ENCODE measurements around the gene WDR86. TPM values are rescaled to one million over a fixed set of nuclear protein-coding genes. Genes with fewer than 3 reads are reported as not detected.

Gene WDR86
- total and polyA plus RNA-seq, 2 donors: 4.2 to 6.8 TPM

GRCh38 chr7:151436446-151437158, 26.8 kb upstream of the WDR86 start:
- DNase-seq (ENCODE audit: extremely low spot score): no peak
- WGBS: 45% methylated on average over 9 of the region's 9 CpGs
- H3K4me3 ChIP-seq (ENCODE audit: low read depth, low read length): no peak overlapping the region
- no peak overlapping the region for H3K27ac ChIP-seq (ENCODE audit: low read depth)
- H3K4me1 ChIP-seq (ENCODE audit: insufficient read depth): no peaks in the 10 kb centered on the region
- H3K36me3 ChIP-seq (ENCODE audit: insufficient read depth): no peaks in the 10 kb centered on the region

DNA sequence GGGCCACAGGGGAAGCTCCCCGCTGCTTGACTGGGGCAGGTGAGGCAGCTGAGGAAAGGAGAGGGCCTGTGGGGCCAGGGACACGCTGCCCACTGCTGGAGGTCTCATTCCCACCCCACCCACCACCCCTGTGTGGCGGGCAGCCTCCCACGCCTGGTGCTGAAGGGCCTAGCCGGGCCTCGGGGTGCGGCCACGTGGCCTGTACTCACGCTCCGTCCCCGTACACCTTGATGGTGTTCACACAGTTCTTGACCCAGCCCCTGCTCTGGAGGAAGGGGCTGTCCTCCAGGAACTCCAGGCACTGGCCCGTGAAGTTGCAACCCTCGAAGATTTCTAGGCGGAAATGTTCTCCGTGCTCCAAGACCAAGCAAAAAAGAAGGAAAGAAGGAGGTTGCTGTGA, 26.1 kb upstream of the WDR86 start:
- no peak for DNase-seq (ENCODE audit: extremely low spot score)
- H3K36me3 ChIP-seq (ENCODE audit: insufficient read depth): no peaks in the 10 kb centered on the region
- no peaks in the 10 kb centered on the region for H3K4me1 ChIP-seq (ENCODE audit: insufficient read depth)
- H3K27ac ChIP-seq (ENCODE audit: low read depth): no peak overlapping the region
- WGBS: 94% methylated on average over 15 of the region's 15 CpGs
- H3K4me3 ChIP-seq (ENCODE audit: low read depth, low read length): no peak overlapping the region

GRCh38 chr7:151435103-151435916, 25.5 kb upstream of the WDR86 start:
- no peak for DNase-seq (ENCODE audit: extremely low spot score)
- WGBS: 92% methylated on average over 20 of the region's 20 CpGs
- Histone ChIP-seq H3K4me1 (ENCODE audit: insufficient read depth) (no peaks in the 10 kb centered on the region), H3K4me3 (ENCODE audit: low read depth, low read length) (no peak overlapping the region), H3K27ac (ENCODE audit: low read depth) (no peak overlapping the region), H3K36me3 (ENCODE audit: insufficient read depth) (no peaks in the 10 kb centered on the region)

DNA sequence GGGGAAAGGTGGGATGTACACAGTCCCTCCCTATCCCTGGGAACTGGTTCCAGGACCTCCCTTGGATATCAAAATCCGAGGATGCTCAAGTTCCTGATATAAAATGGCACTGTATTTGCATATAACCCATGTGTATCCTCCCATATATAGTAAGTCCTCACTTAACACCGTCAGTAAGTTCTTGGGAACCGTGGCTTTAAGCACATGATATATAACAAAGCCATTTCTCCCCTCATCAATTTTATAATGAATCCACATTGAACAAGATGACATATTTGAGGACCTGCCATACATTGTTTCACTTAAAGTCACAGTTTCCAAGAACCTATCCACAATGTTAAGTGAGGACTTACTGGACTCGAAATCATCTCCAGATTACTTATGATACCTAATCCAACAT, 24.7 kb upstream of the WDR86 start:
- no peaks in the 10 kb centered on the region for H3K4me1 ChIP-seq (ENCODE audit: insufficient read depth)
- no peak for DNase-seq (ENCODE audit: extremely low spot score)
- no peaks in the 10 kb centered on the region for H3K36me3 ChIP-seq (ENCODE audit: insufficient read depth)
- no peak overlapping the region for H3K27ac ChIP-seq (ENCODE audit: low read depth)
- H3K4me3 ChIP-seq (ENCODE audit: low read depth, low read length): no peak overlapping the region
- 95% methylated on average over 4 of the region's 4 CpGs for WGBS

- Histone ChIP-seq H3K36me3 (ENCODE audit: insufficient read depth) (no peaks in the 10 kb centered on the region), H3K4me3 (ENCODE audit: low read depth, low read length) (no peak overlapping the region), H3K27ac (ENCODE audit: low read depth) (no peak overlapping the region), H3K4me1 (ENCODE audit: insufficient read depth) (no peaks in the 10 kb centered on the region)
- DNase-seq (ENCODE audit: extremely low spot score): no peak
- 93% methylated on average over 15 of the region's 15 CpGs for WGBS
Observed at GRCh38 chr7:151433721-151434400, 24.0 kb upstream of the WDR86 start.

DNA sequence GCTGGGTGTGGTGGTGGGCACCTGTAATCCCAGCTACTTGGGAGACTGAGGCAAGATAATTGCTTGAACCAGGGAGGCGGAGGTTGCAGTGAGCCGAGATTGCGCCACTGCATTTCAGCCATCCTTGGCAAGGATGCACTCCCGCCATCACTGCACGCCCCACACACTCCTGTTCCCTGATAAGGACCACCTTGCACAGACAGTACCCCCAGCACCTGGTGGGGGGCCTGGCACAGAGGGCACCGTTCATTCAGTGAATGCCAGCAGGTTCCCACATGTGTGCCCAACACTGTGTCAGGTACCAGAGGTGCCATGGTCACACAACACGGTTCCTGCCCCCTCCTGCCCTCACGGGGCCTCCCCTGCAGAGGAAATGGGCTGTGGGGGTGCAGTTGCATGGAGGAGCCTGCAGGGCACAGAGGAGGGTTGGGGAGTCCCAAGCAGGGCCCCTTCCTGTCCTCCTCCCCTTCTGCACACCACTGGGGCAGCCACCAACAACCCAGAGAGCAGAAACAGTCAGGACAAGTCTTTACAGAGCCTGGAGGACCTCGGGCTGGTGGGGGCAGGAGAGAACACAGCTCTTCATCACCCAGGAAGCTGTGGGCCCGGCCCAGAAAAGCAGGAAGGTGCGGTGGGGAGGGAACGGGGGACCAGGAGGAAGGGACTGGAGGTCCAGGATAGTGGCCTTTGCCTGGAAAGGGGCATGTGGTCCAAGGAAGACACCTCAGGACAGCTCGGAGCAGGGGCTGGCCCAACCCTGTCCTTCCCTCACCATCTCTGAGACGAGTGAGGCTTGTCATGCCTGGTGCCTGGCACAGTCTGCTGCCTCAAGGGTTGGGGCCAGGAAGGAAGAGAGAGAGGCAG, 23.1 kb upstream of the WDR86 start:
- H3K4me1 ChIP-seq (ENCODE audit: insufficient read depth): no peaks in the 10 kb centered on the region
- no peak overlapping the region for H3K27ac ChIP-seq (ENCODE audit: low read depth)
- DNase-seq (ENCODE audit: extremely low spot score): no peak
- H3K36me3 ChIP-seq (ENCODE audit: insufficient read depth): no peaks in the 10 kb centered on the region
- WGBS: 78% methylated on average over 14 of the region's 14 CpGs
- no peak overlapping the region for H3K4me3 ChIP-seq (ENCODE audit: low read depth, low read length)

DNA sequence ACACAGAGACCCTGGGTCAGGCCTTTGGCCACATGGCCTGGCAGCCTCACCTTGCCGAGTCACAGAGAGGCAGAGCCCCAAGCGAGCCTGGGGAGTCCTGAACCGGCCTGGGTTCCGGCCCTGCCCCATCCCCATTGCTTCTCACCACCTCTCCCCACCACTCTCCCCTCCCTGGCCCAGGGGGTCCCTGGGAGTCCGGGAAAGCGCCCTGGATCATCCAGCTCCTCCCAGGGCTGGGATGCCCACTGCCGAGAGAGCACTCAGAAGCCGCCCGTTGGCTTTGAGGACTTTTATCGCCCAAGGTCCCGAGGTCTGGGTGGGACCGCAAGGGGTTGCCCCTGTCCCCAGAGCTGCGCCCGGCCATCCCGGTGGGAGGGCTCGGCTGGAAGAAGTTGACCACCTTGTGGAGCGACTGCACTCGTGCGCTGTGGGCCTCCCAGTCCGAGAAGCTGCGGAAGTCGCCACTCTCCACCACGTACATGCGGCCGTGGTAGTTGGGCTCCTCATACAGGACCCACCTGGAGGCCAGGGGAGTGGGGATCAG, 22.0 kb upstream of the WDR86 start:
- no peak overlapping the region for H3K27ac ChIP-seq (ENCODE audit: low read depth)
- no peaks in the 10 kb centered on the region for H3K36me3 ChIP-seq (ENCODE audit: insufficient read depth)
- no peaks in the 10 kb centered on the region for H3K4me1 ChIP-seq (ENCODE audit: insufficient read depth)
- WGBS: 97% methylated on average over 25 of the region's 25 CpGs
- DNase-seq (ENCODE audit: extremely low spot score): no peak
- no peak overlapping the region for H3K4me3 ChIP-seq (ENCODE audit: low read depth, low read length)

GRCh38 chr7:151431281-151431767, 21.5 kb upstream of the WDR86 start:
- Histone ChIP-seq H3K4me3 (ENCODE audit: low read depth, low read length) (no peak overlapping the region), H3K36me3 (ENCODE audit: insufficient read depth) (no peaks in the 10 kb centered on the region), H3K27ac (ENCODE audit: low read depth) (no peak overlapping the region), H3K4me1 (ENCODE audit: insufficient read depth) (no peaks in the 10 kb centered on the region)
- no peak for DNase-seq (ENCODE audit: extremely low spot score)
- 96% methylated on average over 13 of the region's 13 CpGs for WGBS

DNA sequence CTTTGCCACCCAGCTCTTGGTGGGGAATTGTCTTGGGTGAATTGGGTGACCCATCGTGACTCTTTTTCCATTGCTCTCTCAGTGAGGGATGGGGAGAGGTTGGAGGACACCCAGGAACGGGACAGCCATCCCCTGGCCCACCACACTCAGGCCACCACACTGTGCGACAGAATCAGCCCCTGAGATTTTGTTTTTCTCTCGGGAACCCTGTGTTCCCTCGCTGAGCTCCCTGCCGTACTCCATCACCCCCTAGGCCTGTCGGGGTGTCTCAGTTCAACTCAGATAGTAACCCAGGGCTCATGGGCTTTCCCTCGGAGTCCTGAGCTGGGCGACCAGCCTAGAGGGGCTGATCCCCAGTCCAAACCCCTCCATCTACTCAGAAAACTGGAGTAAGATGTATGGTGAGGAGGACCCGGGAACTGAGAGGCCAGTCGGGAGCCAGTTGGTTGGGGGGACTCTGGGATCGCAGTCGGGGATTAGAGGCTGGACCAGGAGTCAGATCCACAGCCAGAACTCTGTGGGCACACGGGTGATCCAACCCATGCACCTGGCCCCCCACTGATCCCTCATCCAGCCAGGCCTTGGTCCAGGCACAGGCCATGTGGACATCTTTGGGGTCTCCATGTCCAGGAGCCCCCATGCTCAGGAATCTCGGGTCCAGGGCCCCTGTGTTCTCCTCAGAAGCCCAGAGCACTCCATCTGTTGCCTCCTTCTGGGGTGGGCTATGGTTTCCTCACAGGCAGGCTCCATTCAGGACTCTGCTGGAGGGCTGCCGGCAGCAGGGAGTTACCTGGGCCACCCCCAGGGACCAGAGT, 20.8 kb upstream of the WDR86 start:
- 94% methylated on average over 16 of the region's 16 CpGs for WGBS
- no peak overlapping the region for H3K27ac ChIP-seq (ENCODE audit: low read depth)

GRCh38 chr7:151429560-151430331, 19.9 kb upstream of the WDR86 start:
- Histone ChIP-seq H3K27ac (ENCODE audit: low read depth) (no peak overlapping the region), H3K4me3 (ENCODE audit: low read depth, low read length) (no peak overlapping the region), H3K36me3 (ENCODE audit: insufficient read depth) (no peaks in the 10 kb centered on the region), H3K4me1 (ENCODE audit: insufficient read depth) (no peaks in the 10 kb centered on the region)
- DNase-seq (ENCODE audit: extremely low spot score): no peak
- 64% methylated on average over 10 of the region's 10 CpGs for WGBS

More for the DNA sequence above, 20.8 kb upstream of the WDR86 start:
- H3K4me3 ChIP-seq (ENCODE audit: low read depth, low read length): no peak overlapping the region
- H3K36me3 ChIP-seq (ENCODE audit: insufficient read depth): no peaks in the 10 kb centered on the region
- no peak for DNase-seq (ENCODE audit: extremely low spot score)
- no peaks in the 10 kb centered on the region for H3K4me1 ChIP-seq (ENCODE audit: insufficient read depth)

DNA sequence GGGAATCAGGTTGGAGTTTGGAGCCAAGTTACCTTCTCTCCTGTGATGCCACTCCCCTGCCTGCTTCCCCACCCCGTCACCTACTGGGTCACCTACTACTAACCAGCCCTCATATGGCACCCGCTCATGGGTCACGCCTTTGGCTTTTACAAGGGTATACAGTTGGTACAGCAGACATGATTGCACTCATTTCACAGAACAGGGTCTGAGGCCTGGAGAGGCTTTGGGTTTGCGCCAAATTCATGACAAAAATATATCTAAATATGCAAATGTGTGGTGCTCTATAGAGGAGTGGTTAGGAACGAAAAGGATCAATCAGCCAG, 19.4 kb upstream of the WDR86 start:
- no peak overlapping the region for H3K27ac ChIP-seq (ENCODE audit: low read depth)
- H3K4me3 ChIP-seq (ENCODE audit: low read depth, low read length): no peak overlapping the region
- no peak for DNase-seq (ENCODE audit: extremely low spot score)
- no peaks in the 10 kb centered on the region for H3K36me3 ChIP-seq (ENCODE audit: insufficient read depth)
- no peaks in the 10 kb centered on the region for H3K4me1 ChIP-seq (ENCODE audit: insufficient read depth)
- WGBS: 94% methylated on average over 5 of the region's 5 CpGs
